ENCODE measurements around the gene CEL. TPM values are rescaled to one million over a fixed set of nuclear protein-coding genes. Genes with fewer than 3 reads are reported as not detected.

The CEL gene
- total RNA-seq, 1 donor from 2014 or later, result 1.9 TPM

DNA sequence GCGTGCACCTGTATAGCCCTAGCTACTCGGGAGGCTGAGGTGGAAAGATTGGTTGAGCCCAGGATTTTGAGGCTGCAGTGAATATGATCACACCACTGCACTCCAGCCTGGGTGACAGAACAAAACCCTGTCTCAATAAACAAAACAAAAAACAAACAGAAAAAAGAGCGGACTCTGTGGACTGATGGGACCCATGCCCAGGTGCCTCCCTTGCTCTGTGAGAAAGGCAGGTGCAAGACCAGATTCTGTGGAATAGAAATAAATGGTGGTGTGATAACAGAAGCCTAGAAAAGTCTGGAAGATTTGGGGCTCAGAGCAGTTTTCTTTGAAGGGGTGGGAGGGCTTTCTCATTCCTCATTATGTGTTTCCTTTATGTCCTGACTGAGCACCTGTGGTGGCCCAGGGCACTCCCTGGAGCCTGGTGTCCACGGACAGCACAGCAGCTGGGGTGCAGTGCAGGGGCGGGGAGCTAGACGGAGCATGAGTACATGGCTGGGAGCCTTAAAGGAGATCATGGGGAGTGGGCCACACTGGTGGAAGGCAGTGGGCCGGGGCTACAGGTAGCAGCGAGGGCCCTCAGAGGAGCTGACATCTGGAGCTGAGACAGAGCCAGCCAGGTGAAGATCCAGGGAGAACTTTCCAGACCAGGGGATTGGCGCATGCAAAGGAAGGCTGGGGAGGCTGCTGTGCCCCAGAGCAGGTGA, 15.4 kb upstream of the CEL start:
- H3K4me1 Mint-ChIP-seq (ENCODE audit: unreplicated experiment), result peaks cover 11% of the 10 kb centered on the region
- no peak overlapping the region for H3K27ac Mint-ChIP-seq (ENCODE audit: unreplicated experiment)
- peaks cover 45% of the 10 kb centered on the region for H3K36me3 Mint-ChIP-seq (ENCODE audit: unreplicated experiment)
- H3K4me3 Mint-ChIP-seq (ENCODE audit: unreplicated experiment), result no peak overlapping the region
- H3K9me3 Mint-ChIP-seq (ENCODE audit: unreplicated experiment), result no peaks in the 10 kb centered on the region
- H3K27me3 Mint-ChIP-seq (ENCODE audit: unreplicated experiment), result no peaks in the 10 kb centered on the region
- TF ChIP-seq, protein P1, sequence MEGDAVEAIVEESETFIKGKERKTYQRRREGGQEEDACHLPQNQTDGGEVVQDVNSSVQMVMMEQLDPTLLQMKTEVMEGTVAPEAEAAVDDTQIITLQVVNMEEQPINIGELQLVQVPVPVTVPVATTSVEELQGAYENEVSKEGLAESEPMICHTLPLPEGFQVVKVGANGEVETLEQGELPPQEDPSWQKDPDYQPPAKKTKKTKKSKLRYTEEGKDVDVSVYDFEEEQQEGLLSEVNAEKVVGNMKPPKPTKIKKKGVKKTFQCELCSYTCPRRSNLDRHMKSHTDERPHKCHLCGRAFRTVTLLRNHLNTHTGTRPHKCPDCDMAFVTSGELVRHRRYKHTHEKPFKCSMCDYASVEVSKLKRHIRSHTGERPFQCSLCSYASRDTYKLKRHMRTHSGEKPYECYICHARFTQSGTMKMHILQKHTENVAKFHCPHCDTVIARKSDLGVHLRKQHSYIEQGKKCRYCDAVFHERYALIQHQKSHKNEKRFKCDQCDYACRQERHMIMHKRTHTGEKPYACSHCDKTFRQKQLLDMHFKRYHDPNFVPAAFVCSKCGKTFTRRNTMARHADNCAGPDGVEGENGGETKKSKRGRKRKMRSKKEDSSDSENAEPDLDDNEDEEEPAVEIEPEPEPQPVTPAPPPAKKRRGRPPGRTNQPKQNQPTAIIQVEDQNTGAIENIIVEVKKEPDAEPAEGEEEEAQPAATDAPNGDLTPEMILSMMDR (IDR thresholded peaks at IDR 0.05), result no peak
- DNase-seq (ENCODE audit: extremely low spot score, unreplicated experiment), result no peak

DNA sequence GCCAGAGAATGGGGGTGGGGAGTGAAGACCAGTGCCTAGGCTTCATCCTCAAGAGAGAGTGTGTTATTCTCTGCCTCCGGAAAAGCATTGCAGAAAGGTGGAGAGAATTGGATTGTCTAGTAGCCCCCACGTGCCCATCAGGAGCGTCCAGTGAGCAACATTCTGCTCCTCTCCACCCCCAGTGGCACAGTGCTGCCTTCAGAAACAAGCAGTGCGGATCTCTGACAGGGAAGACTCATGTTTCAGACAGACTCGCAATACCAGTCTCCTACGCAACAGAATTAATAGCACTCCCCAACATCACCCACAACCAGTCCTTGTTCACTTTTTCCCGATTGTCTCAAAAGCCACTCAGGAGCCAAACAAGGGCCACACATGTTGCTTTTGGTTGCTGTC, 14.9 kb upstream of the CEL start:
- Mint-ChIP-seq H3K36me3 (ENCODE audit: unreplicated experiment) (peaks cover 43% of the 10 kb centered on the region), H3K9me3 (ENCODE audit: unreplicated experiment) (no peaks in the 10 kb centered on the region), H3K4me3 (ENCODE audit: unreplicated experiment) (no peak overlapping the region), H3K27ac (ENCODE audit: unreplicated experiment) (no peak overlapping the region), H3K27me3 (ENCODE audit: unreplicated experiment) (no peaks in the 10 kb centered on the region), H3K4me1 (ENCODE audit: unreplicated experiment) (peaks cover 11% of the 10 kb centered on the region)
- DNase-seq (ENCODE audit: extremely low spot score, unreplicated experiment), result no peak
- TF ChIP-seq, protein P1 (IDR thresholded peaks at IDR 0.05), result no peak

DNA sequence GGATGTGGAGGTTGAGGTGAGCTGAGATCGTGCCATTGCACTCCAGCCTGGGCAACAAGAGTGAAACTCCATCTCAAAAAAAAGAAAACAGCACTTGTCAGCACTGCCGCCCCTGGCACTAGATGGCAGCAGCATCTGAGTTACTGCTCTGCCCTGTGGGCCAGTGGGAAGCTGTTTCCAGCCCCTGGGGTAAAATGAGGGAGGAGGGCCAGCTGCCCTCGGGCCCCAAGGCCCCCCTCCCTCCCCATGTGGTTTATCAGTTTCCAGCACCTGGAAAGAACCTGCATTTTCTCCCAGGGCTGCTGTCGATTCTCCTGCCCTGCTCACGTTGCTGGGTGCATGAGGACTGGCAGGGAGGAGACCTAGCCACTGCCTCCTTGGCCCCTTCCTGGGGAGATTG, 13.2 kb upstream of the CEL start:
- H3K27ac Mint-ChIP-seq (ENCODE audit: unreplicated experiment), result no peak overlapping the region
- no peak for DNase-seq (ENCODE audit: extremely low spot score, unreplicated experiment)
- no peaks in the 10 kb centered on the region for H3K27me3 Mint-ChIP-seq (ENCODE audit: unreplicated experiment)
- TF ChIP-seq, protein P1 (IDR thresholded peaks at IDR 0.05), result peak; percentile 62
- H3K4me3 Mint-ChIP-seq (ENCODE audit: unreplicated experiment), result no peak overlapping the region
- H3K4me1 Mint-ChIP-seq (ENCODE audit: unreplicated experiment), result peaks cover 11% of the 10 kb centered on the region
- H3K36me3 Mint-ChIP-seq (ENCODE audit: unreplicated experiment), result peaks cover 39% of the 10 kb centered on the region
- no peaks in the 10 kb centered on the region for H3K9me3 Mint-ChIP-seq (ENCODE audit: unreplicated experiment)

DNA sequence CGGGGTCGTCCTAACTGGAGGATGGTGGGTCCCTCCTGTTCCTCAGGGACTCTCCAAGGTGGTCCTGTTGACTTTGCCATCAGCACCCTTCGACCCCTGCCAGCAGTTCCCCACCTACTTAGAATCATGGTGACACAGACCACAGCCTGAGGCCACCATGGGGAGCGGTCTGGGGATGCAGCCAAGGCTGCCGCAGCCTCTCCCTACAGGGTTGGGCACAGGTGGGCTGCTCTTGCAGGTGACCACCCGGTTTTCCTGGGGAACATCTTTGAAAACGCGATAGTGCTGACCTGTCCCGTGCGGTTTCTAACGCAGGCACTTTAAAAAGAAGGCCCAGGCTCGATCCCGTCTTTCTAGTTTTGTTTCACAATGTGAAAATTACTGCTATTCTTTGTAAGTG, 12.7 kb upstream of the CEL start:
- no peak for DNase-seq (ENCODE audit: extremely low spot score, unreplicated experiment)
- no peaks in the 10 kb centered on the region for H3K27me3 Mint-ChIP-seq (ENCODE audit: unreplicated experiment)
- no peaks in the 10 kb centered on the region for H3K9me3 Mint-ChIP-seq (ENCODE audit: unreplicated experiment)
- H3K4me1 Mint-ChIP-seq (ENCODE audit: unreplicated experiment), result peaks cover 13% of the 10 kb centered on the region
- peaks cover 40% of the 10 kb centered on the region for H3K36me3 Mint-ChIP-seq (ENCODE audit: unreplicated experiment)
- TF ChIP-seq, protein P1 (IDR thresholded peaks at IDR 0.05), result no peak
- no peak overlapping the region for H3K4me3 Mint-ChIP-seq (ENCODE audit: unreplicated experiment)
- no peak overlapping the region for H3K27ac Mint-ChIP-seq (ENCODE audit: unreplicated experiment)

DNA sequence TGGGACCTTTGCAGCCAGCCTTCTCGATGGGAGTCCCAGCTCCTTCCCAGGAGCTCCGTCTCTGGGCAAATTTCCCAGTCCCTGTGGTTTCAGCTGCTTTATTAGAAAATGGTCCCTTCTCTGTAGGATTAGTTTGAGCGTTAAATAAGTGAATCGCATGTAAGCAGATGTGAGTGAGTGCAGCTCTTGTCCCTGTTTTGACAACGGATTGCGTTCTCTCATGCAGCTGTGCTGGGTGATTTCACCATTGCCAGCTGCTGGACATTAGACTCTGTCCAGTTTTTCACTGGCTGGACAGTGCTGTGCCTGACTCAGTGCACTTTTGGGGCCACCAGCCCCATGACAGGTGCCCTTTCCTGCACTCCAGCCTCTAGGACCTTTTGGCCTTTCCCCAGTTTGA, 11.6 kb upstream of the CEL start:
- TF ChIP-seq, protein P1 (IDR thresholded peaks at IDR 0.05), result no peak
- H3K4me3 Mint-ChIP-seq (ENCODE audit: unreplicated experiment), result no peak overlapping the region
- peaks cover 39% of the 10 kb centered on the region for H3K36me3 Mint-ChIP-seq (ENCODE audit: unreplicated experiment)
- H3K9me3 Mint-ChIP-seq (ENCODE audit: unreplicated experiment), result no peaks in the 10 kb centered on the region
- DNase-seq (ENCODE audit: extremely low spot score, unreplicated experiment), result no peak
- H3K27ac Mint-ChIP-seq (ENCODE audit: unreplicated experiment), result no peak overlapping the region
- peaks cover 22% of the 10 kb centered on the region for H3K4me1 Mint-ChIP-seq (ENCODE audit: unreplicated experiment)
- no peaks in the 10 kb centered on the region for H3K27me3 Mint-ChIP-seq (ENCODE audit: unreplicated experiment)

All from osteocyte (in vitro differentiated cells).